SH-SY5Y (cell line): ENCODE data around the gene CHD8.

ENCODE experiments used
- GATA2 ChIP-seq: IDR thresholded peaks from 2 replicates; pipeline ENCODE4 v1.6.1; 2011; ENCODE audit warnings: mild to moderate bottlenecking, low read depth, low read length
- GATA3 ChIP-seq: IDR thresholded peaks from 2 replicates; pipeline ENCODE4 v1.6.1; 2011; ENCODE audit warnings: low read depth, mild to moderate bottlenecking, low read length, moderate library complexity

The CHD8 gene

DNA sequence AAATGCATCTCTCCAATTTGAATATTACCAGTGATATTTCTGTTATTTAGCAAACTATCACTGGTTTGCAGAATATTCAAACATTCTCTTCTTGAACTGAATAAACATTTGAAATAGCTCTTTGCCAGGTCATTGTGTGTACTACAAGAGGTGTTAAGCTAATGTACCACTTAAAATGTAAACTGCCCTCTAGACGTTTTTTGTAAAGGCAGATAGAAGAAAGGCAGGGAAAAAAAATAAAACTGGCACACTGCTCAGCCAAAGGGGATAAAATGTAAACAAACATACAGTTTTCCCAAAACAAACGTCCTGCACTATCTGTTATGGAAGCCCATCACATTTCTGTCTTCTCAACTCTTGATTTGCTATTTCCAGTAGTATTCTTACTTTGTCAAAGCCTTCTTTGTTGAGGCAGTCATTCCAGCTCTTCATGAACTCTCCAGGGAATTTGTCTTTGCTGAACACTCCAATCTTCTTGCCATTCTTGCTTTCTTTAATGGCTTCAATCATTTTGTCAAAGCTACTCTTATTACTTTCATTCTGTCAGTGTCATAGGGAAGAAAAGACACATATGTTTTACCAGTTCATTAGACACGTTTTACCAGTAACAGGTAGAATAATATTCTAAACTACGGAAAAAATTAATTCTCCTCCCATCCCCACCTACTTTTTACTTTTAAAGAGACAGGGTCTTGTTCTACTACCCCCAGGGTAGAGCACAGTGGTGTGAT lies 85.8 kb downstream of the CHD8 start:
- TF ChIP-seq GATA2 (no peak), GATA3 (no peak)

DNA sequence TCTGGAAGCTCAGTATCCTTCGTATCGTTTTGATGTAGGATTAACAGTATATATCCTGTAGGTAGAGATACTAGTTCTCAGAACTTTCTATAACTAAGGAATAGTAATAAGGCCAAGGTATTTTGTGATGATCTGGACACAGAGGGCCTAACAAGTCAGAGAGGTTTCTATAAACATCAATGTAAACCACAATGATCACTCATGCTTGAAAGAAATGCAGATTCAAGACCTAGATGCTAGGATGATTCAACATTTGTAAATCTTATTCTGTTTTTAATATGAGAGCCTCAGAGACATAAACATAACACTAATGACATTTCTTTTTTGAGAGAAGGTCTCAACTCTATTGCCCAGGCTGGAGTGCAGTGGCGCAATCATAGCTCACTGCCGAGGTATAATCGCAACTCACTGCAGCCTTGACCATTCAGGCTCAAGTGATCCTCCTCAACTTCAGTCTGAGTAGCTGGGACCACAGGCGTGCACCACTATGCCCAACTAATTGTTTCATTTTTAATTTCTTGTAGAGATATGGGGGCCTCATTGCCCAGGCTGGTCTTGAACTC lies 88.3 kb downstream of the CHD8 start:
- TF ChIP-seq GATA2 (no peak), GATA3 (no peak)

DNA sequence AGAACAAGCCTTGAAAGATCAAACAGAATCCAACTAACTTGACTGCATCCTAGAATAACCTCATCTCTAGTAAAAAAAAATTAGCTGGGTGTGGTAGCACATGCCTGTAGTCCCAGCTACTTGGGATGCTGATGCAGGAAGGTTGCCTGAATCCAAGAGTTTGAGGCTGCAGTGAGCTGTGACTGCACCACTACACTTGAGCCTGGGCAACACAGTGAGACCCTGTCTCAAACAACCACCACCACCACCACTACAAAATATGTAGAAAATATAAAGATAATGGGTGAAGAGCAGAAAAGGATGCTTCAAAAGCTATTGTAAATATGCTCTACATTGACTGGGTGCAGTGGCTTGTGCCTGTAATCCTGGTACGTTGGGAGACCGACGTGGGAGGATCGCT lies 99.4 kb downstream of the CHD8 start:
- TF ChIP-seq GATA2 (no peak), GATA3 (no peak)

DNA sequence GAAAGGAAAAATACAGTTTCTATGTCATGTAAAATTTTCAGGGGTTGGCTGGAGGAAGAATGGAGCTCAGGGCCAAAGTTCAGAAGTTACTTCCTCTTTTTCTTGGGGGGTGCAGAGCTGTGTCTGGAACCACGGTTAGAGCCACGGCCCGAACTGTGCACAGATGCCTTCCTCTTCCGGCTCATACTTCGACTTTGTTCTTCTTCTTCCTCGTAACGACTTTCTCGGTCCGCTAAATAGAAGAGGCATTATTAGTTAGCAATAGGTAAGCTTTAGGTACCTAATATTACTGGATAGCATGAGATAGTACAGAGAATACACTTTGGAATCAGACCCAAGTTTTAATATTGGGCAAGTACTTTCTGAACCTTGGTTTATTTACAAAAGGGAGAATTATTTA lies 103.3 kb downstream of the CHD8 start:
- TF ChIP-seq GATA2 (no peak), GATA3 (no peak)

DNA sequence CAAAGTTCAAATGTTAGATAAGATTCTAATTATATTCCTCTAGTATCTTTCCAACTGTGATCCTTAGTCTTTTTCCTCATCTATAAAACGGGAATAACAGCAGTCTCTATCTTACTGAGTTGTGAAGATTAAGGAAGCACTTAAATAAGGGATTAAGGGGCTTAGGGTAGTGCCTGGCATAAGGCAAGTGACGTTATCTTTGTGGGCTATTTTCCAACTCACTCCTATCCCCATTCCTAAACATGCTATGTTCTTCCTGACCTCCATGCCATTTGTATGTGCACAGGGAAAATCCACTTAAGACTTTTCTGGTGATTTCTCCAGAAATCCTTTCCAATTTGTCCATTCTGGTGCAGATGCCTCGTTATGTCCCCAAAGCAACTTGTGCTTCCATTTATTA lies 105.4 kb downstream of the CHD8 start:
- TF ChIP-seq GATA3: no peak
- no peak for TF ChIP-seq GATA2

DNA sequence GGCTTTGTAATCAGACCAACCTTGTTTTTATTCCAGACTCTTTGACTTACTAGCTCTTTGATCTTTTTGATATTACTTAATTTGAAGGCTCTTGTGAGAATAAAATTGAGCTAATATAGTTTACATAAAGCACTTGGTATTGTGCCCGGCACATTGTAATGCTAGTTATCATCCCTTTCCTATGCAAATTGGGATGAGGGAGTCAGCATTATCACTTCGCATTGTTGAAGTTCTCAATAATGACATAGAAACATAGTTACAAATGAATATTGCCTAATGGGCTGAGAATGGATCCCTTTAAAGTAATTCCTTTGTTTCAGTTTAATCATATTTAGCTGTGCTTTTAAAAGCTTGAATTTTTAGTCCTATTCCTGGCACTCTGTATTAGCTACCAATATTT lies 108.7 kb downstream of the CHD8 start:
- no peak for TF ChIP-seq GATA2
- TF ChIP-seq GATA3: no peak

DNA sequence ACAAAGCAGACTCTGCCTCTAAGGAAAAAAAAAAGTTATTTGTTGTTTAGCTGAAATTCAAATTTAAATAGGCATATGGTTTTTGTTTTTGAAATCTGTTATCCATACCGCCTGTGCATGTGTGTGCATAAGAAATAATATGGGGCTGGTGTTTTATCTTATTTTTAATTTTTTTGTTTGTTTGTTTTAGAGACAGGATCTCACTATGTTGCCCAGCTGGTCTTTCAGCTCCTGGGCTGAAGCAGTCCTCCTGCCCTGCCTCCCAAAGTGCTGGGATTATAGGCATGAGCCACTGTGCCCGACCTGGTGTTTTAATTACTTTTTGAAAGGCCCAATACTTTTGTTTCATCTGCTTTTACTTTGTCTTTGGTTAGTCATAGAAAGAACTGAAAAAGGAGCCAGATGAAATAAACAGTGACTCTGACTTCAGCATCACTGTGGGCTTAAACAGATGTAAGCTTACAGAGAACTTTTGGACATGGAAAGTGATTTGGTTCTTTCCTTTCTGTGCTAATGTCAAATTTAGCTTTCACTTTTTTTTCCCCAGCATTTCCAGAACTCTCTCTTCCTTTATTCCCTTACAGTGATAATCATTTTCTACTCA lies 109.3 kb downstream of the CHD8 start:
- TF ChIP-seq GATA3 (no peak), GATA2 (no peak)

DNA sequence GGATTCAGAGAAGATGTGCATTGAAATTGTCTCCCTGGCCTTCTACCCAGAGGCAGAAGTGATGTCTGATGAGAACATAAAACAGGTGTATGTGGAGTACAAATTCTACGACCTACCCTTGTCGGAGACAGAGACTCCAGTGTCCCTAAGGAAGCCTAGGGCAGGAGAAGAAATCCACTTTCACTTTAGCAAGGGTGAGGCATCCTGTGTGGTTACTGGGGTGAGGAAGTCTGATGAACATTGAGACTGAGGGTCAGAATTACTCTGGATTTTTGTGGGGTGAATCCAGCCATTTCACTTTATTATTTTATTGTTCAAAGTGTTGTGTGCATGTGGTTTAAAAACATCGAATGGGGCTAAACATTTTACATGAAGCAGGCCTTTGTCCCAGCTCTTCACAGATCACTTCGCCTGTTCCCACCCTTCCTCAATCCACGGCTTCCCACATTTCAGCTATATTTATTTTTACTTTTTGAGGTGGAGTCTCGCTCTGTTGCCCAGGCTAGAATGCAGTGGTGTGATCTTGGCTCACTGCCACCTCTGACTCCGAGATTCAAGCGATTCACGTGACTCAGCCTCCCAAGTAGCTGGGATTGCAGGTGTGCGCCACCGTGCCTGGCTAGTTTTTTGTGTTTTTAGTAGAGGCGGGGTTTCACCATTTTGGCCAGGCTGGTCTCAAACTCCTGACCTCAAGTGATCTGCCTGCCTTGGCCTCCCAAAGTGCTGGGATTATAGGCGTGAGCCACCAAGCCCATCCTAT lies 112.7 kb downstream of the CHD8 start:
- TF ChIP-seq GATA2 (no peak), GATA3 (no peak)
